Measurements from ENCODE around the gene DACH1.

The DACH1 gene

GRCh38 chr13:71820699-71821098 is 46.3 kb downstream of the DACH1 start:
- Histone ChIP-seq H3K27ac (ENCODE audit: extremely low read depth, low read depth, low read length) (no peak overlapping the region), H3K4me3 (ENCODE audit: low read depth, low read length) (no peak overlapping the region), H3K36me3 (ENCODE audit: control insufficient read depth in 2 of 2, insufficient read depth in 1 of 2, low read length in 2 of 2) (peaks cover 0 to 3% of the 10 kb centered on the region in 2 experiments; a peak in 1 of 3 replicates), H3K9me3 (ENCODE audit: control insufficient read depth, insufficient read depth, low read depth, low read length) (no peaks in the 10 kb centered on the region), H3K4me1 (ENCODE audit: control insufficient read depth, insufficient read depth, low read length) (no peaks in the 10 kb centered on the region)
- TF ChIP-seq TRIM28 (IDR thresholded peaks at IDR 0.05; ENCODE audit: borderline replicate concordance, low read length) (0 out of 2 replicates have a peak, but pooled peaks have one; percentile 40), ZNF629 (tag by site-specific recombination; IDR thresholded peaks at IDR 0.05) (peak; percentile 10; the same call in 1 of the 2 replicates), ZNF274 (IDR thresholded peaks at IDR 0.05; ENCODE audit: low read length) (no peak), ZNF274 (tag by site-specific recombination; IDR thresholded peaks at IDR 0.05; ENCODE audit: borderline replicate concordance) (no peak)
- TF ChIP-seq, protein P1, sequence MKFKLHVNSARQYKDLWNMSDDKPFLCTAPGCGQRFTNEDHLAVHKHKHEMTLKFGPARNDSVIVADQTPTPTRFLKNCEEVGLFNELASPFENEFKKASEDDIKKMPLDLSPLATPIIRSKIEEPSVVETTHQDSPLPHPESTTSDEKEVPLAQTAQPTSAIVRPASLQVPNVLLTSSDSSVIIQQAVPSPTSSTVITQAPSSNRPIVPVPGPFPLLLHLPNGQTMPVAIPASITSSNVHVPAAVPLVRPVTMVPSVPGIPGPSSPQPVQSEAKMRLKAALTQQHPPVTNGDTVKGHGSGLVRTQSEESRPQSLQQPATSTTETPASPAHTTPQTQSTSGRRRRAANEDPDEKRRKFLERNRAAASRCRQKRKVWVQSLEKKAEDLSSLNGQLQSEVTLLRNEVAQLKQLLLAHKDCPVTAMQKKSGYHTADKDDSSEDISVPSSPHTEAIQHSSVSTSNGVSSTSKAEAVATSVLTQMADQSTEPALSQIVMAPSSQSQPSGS (tag by site-specific recombination; IDR thresholded peaks at IDR 0.05; ENCODE audit: low read depth) = peak; percentile 62
- ChIA-PET POLR2A (no interaction called here), CTCF (no interaction called here)

GRCh38 chr13:71817335-71817734 is 49.7 kb downstream of the DACH1 start:
- Histone ChIP-seq H3K4me3 (ENCODE audit: low read depth, low read length) (no peak overlapping the region), H3K36me3 (ENCODE audit: control insufficient read depth in 2 of 2, insufficient read depth in 1 of 2, low read length in 2 of 2) (peaks cover 0 to 3% of the 10 kb centered on the region in 2 experiments; a peak in 1 of 3 replicates), H3K4me1 (ENCODE audit: control insufficient read depth, insufficient read depth, low read length) (no peaks in the 10 kb centered on the region), H3K27ac (ENCODE audit: extremely low read depth, low read depth, low read length) (no peak overlapping the region), H3K9me3 (ENCODE audit: control insufficient read depth, insufficient read depth, low read depth, low read length) (no peaks in the 10 kb centered on the region)
- ChIA-PET CTCF (interaction anchor here (0.6 kb wide), 1 partner anchor 14 kb away, joined by 3 read pairs; no protein-coding TSS in a partner anchor), POLR2A (no interaction called here)
- TF ChIP-seq ZNF175 (tag by site-specific recombination; IDR thresholded peaks at IDR 0.05) (no peak), ZNF121 (tag by site-specific recombination; IDR thresholded peaks at IDR 0.05) (no peak), ZNF510 (tag by site-specific recombination; IDR thresholded peaks at IDR 0.05; ENCODE audit: insufficient replicate concordance) (no peak), ZNF292 (tag by site-specific recombination; IDR thresholded peaks at IDR 0.05; ENCODE audit: borderline replicate concordance, low read depth) (no peak)

GRCh38 chr13:71814806-71815360 is 52.1 kb downstream of the DACH1 start:
- ChIA-PET CTCF (no interaction called here), POLR2A (interaction anchor here (0.5 kb wide), 1 partner anchor 49 kb away, joined by 3 read pairs; no protein-coding TSS in a partner anchor)
- Histone ChIP-seq H3K36me3 (ENCODE audit: control insufficient read depth in 2 of 2, insufficient read depth in 1 of 2, low read length in 2 of 2) (peaks cover 0 to 3% of the 10 kb centered on the region in 2 experiments; a peak in 1 of 3 replicates), H3K9me3 (ENCODE audit: control insufficient read depth, insufficient read depth, low read depth, low read length) (no peaks in the 10 kb centered on the region), H3K4me3 (ENCODE audit: low read depth, low read length) (no peak overlapping the region), H3K27ac (ENCODE audit: extremely low read depth, low read depth, low read length) (no peak overlapping the region), H3K4me1 (ENCODE audit: control insufficient read depth, insufficient read depth, low read length) (no peaks in the 10 kb centered on the region)
- no peak for TF ChIP-seq ZNF654 (tag by site-specific recombination; IDR thresholded peaks at IDR 0.05; ENCODE audit: low read depth)
- TF ChIP-seq, protein P2, sequence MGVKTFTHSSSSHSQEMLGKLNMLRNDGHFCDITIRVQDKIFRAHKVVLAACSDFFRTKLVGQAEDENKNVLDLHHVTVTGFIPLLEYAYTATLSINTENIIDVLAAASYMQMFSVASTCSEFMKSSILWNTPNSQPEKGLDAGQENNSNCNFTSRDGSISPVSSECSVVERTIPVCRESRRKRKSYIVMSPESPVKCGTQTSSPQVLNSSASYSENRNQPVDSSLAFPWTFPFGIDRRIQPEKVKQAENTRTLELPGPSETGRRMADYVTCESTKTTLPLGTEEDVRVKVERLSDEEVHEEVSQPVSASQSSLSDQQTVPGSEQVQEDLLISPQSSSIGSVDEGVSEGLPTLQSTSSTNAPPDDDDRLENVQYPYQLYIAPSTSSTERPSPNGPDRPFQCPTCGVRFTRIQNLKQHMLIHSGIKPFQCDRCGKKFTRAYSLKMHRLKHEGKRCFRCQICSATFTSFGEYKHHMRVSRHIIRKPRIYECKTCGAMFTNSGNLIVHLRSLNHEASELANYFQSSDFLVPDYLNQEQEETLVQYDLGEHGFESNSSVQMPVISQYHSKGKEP (tag by site-specific recombination; IDR thresholded peaks at IDR 0.05) = 0 out of 2 replicates have a peak, but pooled peaks have one; percentile 7

GRCh38 chr13:71813187-71813586 is 53.8 kb downstream of the DACH1 start:
- H3K4me3 ChIP-seq (ENCODE audit: low read depth, low read length) = no peak overlapping the region
- TF ChIP-seq ZNF2 (tag by site-specific recombination; IDR thresholded peaks at IDR 0.05) = no peak
- TF ChIP-seq ZNF529 (tag by site-specific recombination; IDR thresholded peaks at IDR 0.05; ENCODE audit: insufficient replicate concordance) = no peak
- no peak for TF ChIP-seq ZBTB48 (tag by site-specific recombination; IDR thresholded peaks at IDR 0.05)
- TF ChIP-seq, protein P3, sequence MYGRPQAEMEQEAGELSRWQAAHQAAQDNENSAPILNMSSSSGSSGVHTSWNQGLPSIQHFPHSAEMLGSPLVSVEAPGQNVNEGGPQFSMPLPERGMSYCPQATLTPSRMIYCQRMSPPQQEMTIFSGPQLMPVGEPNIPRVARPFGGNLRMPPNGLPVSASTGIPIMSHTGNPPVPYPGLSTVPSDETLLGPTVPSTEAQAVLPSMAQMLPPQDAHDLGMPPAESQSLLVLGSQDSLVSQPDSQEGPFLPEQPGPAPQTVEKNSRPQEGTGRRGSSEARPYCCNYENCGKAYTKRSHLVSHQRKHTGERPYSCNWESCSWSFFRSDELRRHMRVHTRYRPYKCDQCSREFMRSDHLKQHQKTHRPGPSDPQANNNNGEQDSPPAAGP (tag by site-specific recombination; IDR thresholded peaks at IDR 0.05) = no peak
- no peak for TF ChIP-seq ZNF350 (tag by site-specific recombination; IDR thresholded peaks at IDR 0.05)
- no peak for TF ChIP-seq ZNF561 (tag by site-specific recombination; IDR thresholded peaks at IDR 0.05; ENCODE audit: borderline replicate concordance)
- no peak for TF ChIP-seq YY1 (tag by site-specific recombination; IDR thresholded peaks at IDR 0.05)
- H3K27ac ChIP-seq (ENCODE audit: extremely low read depth, low read depth, low read length) = no peak overlapping the region
- H3K4me1 ChIP-seq (ENCODE audit: control insufficient read depth, insufficient read depth, low read length) = no peaks in the 10 kb centered on the region
- H3K9me3 ChIP-seq (ENCODE audit: control insufficient read depth, insufficient read depth, low read depth, low read length) = no peaks in the 10 kb centered on the region
- POLR2A ChIA-PET = no interaction called here
- peaks cover 0 to 3% of the 10 kb centered on the region in 2 experiments; a peak in 1 of 3 replicates for H3K36me3 ChIP-seq (ENCODE audit: control insufficient read depth in 2 of 2, insufficient read depth in 1 of 2, low read length in 2 of 2)
- CTCF ChIA-PET = no interaction called here
